PFSK-1 (cell line): Measurements from ENCODE around the gene MINDY4.

Source experiments
- FOXP2 ChIP-seq: optimal IDR thresholded peaks from 2 replicates; pipeline ENCODE3; 2011; ENCODE audit warnings: borderline replicate concordance, control low read depth, inconsistent platforms; ENCODE audit not compliant: insufficient read depth; ENCODE audit errors: extremely low read length, extremely low read depth
- POLR2AphosphoS5 ChIP-seq: IDR thresholded peaks from 2 replicates; pipeline ENCODE4 v1.6.1; 2012; ENCODE audit warnings: low read depth, mild to moderate bottlenecking, control low read depth, low read length, moderate library complexity
- SIN3A ChIP-seq: IDR thresholded peaks from 2 replicates; pipeline ENCODE4 v1.6.1; 2012; ENCODE audit warnings: mild to moderate bottlenecking, low read length, moderate library complexity, borderline replicate concordance; ENCODE audit not compliant: insufficient read depth
- TAF1 ChIP-seq: IDR thresholded peaks from 2 replicates; pipeline ENCODE4 v1.6.1; 2012; ENCODE audit warnings: low read length, control low read depth, borderline replicate concordance; ENCODE audit not compliant: insufficient read depth
- TF ChIP-seq, protein P1 (sequence below), 2 experiments: IDR thresholded peaks; 2 replicates each; pipeline versions ENCODE4 v1.6.1 to v1.8.0; 2011 to 2012; ENCODE audit warnings: low read depth in 2 of 2, low read length in 2 of 2, control low read depth in 1 of 2, inconsistent platforms in 1 of 2, mild to moderate bottlenecking in 1 of 2, moderate library complexity in 1 of 2; ENCODE audit not compliant: insufficient read depth in 1 of 2

MINDY4 gene

DNA sequence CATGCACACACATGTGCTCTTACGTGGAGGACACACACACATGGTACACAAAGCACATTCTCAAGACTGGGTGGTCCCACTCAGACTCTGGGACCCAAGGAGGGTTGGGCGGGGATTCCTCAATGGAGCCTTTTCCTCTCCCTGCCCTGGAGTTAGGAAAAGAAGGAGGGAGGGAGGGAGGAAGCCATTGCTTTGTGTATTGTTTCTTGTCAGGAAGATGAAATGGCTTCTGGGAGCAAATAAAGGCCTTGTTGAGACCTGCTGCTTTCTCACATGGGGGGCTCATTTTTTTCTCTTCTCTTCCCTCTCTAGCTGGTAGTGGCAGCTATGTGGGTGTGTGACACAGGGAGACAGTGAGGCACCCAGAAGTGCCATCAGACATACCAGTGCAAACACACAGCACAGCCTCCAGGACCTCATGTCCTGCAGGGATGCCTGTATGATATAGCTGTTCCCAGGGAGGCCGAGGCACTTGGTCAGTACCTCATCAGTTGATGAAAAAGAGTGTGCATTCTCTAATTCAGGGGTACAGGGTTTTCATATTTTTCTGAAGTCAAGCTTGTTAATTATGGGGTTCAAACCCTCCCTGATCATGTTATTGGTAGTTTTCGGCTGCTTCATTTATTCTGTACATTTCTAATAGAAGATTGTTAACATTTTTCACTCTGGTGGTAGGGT, 146.1 kb downstream of the MINDY4 start:
- TF ChIP-seq TAF1 (no peak), FOXP2 (no peak), POLR2AphosphoS5 (no peak), SIN3A (no peak)
- TF ChIP-seq, protein P1, sequence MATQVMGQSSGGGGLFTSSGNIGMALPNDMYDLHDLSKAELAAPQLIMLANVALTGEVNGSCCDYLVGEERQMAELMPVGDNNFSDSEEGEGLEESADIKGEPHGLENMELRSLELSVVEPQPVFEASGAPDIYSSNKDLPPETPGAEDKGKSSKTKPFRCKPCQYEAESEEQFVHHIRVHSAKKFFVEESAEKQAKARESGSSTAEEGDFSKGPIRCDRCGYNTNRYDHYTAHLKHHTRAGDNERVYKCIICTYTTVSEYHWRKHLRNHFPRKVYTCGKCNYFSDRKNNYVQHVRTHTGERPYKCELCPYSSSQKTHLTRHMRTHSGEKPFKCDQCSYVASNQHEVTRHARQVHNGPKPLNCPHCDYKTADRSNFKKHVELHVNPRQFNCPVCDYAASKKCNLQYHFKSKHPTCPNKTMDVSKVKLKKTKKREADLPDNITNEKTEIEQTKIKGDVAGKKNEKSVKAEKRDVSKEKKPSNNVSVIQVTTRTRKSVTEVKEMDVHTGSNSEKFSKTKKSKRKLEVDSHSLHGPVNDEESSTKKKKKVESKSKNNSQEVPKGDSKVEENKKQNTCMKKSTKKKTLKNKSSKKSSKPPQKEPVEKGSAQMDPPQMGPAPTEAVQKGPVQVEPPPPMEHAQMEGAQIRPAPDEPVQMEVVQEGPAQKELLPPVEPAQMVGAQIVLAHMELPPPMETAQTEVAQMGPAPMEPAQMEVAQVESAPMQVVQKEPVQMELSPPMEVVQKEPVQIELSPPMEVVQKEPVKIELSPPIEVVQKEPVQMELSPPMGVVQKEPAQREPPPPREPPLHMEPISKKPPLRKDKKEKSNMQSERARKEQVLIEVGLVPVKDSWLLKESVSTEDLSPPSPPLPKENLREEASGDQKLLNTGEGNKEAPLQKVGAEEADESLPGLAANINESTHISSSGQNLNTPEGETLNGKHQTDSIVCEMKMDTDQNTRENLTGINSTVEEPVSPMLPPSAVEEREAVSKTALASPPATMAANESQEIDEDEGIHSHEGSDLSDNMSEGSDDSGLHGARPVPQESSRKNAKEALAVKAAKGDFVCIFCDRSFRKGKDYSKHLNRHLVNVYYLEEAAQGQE (IDR thresholded peaks at IDR 0.05; ENCODE audit: insufficient read depth in 1 of 2, low read depth in 2 of 2, low read length in 2 of 2): no peak

DNA sequence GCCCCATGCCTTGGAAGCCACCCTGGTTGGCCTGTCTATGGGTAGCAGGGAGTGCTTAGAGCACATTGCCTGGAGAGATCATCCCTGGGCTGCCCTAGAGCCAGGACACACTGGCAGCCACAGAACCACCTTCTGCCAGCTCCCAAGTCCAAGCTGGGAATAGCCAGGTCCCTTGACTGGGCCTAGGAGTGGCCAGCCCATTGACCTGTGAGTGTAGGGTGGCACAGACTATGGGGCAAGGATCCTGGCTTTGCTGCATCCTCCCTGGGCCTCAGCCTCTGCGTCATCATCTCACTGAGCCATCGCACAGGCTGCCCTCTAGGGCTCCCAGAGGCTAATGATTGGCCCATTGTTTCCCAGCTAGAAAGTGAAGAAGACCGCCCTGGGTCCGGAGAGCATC, 147.5 kb downstream of the MINDY4 start:
- TF ChIP-seq FOXP2: no peak
- TF ChIP-seq TAF1: no peak
- TF ChIP-seq SIN3A: no peak
- no peak for TF ChIP-seq POLR2AphosphoS5
- TF ChIP-seq, protein P1 (IDR thresholded peaks at IDR 0.05; ENCODE audit: insufficient read depth in 1 of 2, low read depth in 2 of 2, low read length in 2 of 2): no peak

DNA sequence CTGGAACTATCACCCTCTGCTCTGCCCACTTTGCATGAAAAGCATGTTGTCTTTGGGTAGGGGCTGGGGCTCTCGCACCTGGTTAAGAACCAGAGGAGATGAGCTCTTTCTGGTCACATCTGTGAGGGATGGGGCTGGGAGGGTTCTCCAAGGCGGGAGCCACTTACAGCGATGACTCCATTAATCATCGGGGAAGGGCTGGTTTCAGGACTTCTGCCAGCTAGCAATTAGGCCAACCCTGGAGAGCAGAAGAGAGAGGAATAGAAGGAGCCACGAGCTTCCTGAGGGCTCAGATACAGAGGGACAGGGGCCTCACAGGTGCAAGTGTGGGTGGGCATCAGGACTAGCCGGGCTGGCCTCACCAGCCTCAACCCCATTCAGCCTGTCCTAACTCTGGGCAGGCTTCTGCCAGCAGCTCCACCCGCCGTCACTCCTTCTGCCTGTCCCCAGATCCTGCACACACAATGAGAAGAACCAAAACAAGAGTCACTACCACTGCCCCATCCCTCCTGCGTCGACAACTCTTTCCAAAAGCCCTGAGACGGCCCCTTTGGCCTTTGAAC, 148.9 kb downstream of the MINDY4 start:
- TF ChIP-seq, protein P1 (IDR thresholded peaks at IDR 0.05; ENCODE audit: insufficient read depth in 1 of 2, low read depth in 2 of 2, low read length in 2 of 2): no peak
- TF ChIP-seq POLR2AphosphoS5 (no peak), TAF1 (no peak)

DNA sequence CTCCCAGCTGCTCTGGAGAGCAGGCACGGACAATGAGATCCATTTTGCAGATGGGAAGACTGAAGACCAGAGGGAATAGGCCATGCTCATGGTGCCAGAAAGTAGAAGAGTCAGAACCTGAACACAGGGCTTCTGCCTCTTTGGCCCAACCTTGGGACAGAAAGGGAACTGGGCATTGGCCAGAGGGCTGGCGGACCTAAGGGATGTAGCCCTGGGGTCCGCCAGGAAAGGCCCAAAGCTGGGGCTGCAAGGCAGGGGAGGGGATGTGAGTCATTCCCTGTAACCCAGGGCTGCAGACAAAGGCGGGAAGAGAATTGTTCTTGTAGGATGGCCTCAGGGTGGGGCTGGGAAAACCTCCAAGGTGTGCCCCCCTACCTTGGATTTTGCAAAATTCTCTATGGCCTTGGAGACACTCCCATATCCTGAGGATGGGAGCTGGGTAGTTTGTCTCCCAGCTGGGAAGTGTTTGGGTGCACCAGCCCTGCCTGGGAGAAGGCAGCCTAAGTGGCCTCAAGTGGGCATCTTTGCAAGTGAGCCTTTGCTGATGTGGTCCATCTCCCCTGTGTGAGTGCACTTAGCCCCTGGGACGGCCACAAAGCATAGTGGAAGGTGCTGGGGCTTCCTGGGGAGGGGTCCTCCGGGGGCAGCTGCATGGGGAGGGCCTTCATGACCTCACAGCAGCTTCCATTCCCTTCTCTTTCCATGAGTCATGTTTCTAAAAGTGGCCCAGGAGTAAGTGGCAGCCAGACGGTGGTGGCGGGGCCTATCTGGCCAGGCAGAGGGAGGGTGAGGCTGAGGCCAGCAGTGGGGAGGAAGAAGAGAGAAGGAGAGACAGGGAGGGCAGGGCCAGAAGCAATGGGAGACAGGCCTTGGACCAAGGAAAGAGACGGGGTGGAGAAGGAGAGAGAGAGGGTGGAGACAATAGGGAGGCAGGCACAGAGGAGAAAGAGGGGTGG, 149.6 kb downstream of the MINDY4 start:
- no peak for TF ChIP-seq SIN3A
- no peak for TF ChIP-seq POLR2AphosphoS5
- TF ChIP-seq TAF1: no peak
- TF ChIP-seq, protein P1 (IDR thresholded peaks at IDR 0.05; ENCODE audit: insufficient read depth in 1 of 2, low read depth in 2 of 2, low read length in 2 of 2): no peak
- no peak for TF ChIP-seq FOXP2
